Skeletal muscle tissue (tissue), 4 donors: Measurements from ENCODE around the gene PRPH2. TPM values are rescaled to one million over a fixed set of nuclear protein-coding genes. Genes with fewer than 3 reads are reported as not detected.
A peak's percentile ranks its signal among the peaks of the same experiment; 100 is the strongest.

Experiments used
- H3K27ac ChIP-seq: one replicate; pipeline ENCODE4 v1.7.0; 2013; ENCODE audit warnings: mild to moderate bottlenecking, low read depth, low read length, inconsistent platforms
- H3K27me3 ChIP-seq, 3 donors: one replicate each; pipeline ENCODE4 v1.7.0; 2013; ENCODE audit warnings: low read length in 3 of 3; ENCODE audit not compliant: control insufficient read depth in 3 of 3, insufficient read depth in 3 of 3
- H3K36me3 ChIP-seq, 3 donors: one replicate each; pipeline ENCODE4 v1.7.0; 2013; ENCODE audit warnings: low read length in 3 of 3; ENCODE audit not compliant: control insufficient read depth in 3 of 3, insufficient read depth in 3 of 3
- H3K4me1 ChIP-seq, 3 donors: one replicate each; pipeline ENCODE4 v1.7.0; 2013; ENCODE audit warnings: low read length in 3 of 3, mild to moderate bottlenecking in 3 of 3; ENCODE audit not compliant: control insufficient read depth in 3 of 3, insufficient read depth in 3 of 3
- H3K4me3 ChIP-seq, 3 donors: one replicate each; pipeline ENCODE4 v1.7.0; 2013; ENCODE audit warnings: low read length in 3 of 3
- H3K9ac ChIP-seq, 3 donors: one replicate each; pipeline ENCODE4 v1.7.0; 2013; ENCODE audit warnings: low read length in 3 of 3, mild to moderate bottlenecking in 3 of 3, moderate library complexity in 2 of 3, low read depth in 1 of 3
- H3K9me3 ChIP-seq, 3 donors: one replicate each; pipeline ENCODE4 v1.7.0; 2013; ENCODE audit warnings: low read length in 3 of 3; ENCODE audit not compliant: control insufficient read depth in 3 of 3
- total RNA-seq: library from RNA; depleted of rRNA; stranded (reverse); fragments of >200 nt; gene quantifications from one replicate; pipeline ENCODE4 v1.2.3, GENCODE V29; 2014
- donor health status: Osteomylitis.

The PRPH2 gene
- total RNA-seq, 1 donor from 2014 or later: 5.7 TPM

- Histone ChIP-seq H3K4me1 (peaks cover 15 to 21% (median 18%) of the 10 kb centered on the region in 3 donors), H3K27me3 (no peaks in the 10 kb centered on the region), H3K9me3 (no peaks in the 10 kb centered on the region), H3K4me3 (peak overlapping the region in 2 of 3 donors; percentile 77 to 81), H3K36me3 (peaks cover 0 to 3% (median 0%) of the 10 kb centered on the region in 3 donors), H3K27ac (peak overlapping the region; percentile 80), H3K9ac (peak overlapping the region in 2 of 3 donors; percentile 5 to 77)
These were observed 3.6 kb upstream of the PRPH2 start for GRCh38 chr6:42726026-42726425.

GRCh38 chr6:42724825-42725224 lies 2.4 kb upstream of the PRPH2 start:
- no peak overlapping the region for H3K27ac ChIP-seq

GRCh38 chr6:42720739-42721138 lies 1.7 kb downstream of the PRPH2 start:
- Histone ChIP-seq H3K4me1 (peaks cover 0 to 6% (median 4%) of the 10 kb centered on the region in 3 donors), H3K9me3 (no peaks in the 10 kb centered on the region), H3K27ac (no peak overlapping the region), H3K4me3 (no peak overlapping the region), H3K9ac (no peak overlapping the region), H3K27me3 (no peaks in the 10 kb centered on the region), H3K36me3 (peaks cover 0 to 3% (median 0%) of the 10 kb centered on the region in 3 donors)

More at GRCh38 chr6:42724825-42725224, 2.4 kb upstream of the PRPH2 start:
- Histone ChIP-seq H3K4me3 (no peak overlapping the region), H3K9me3 (no peaks in the 10 kb centered on the region), H3K4me1 (peaks cover 15 to 21% (median 18%) of the 10 kb centered on the region in 3 donors), H3K36me3 (peaks cover 0 to 3% (median 0%) of the 10 kb centered on the region in 3 donors), H3K9ac (no peak overlapping the region), H3K27me3 (no peaks in the 10 kb centered on the region)

DNA sequence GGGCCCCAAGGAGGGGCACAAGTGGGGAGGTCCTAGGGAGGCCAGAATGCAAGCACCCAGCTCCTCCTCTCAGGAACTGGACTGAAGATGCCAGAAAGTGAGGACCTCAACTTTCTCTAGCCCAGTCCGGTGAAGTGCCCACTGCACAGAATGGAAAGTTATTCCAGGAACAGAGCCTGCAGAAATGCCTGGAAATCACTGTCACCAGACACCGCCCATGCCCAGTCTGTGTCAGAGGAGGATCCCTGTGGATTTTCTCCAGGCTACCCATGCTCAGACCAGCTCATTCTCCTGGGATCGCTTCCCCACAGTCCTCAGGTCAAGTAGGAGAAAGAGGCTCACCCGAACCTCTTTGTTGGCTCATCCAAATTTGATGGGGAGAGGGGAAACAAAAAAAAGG lies 6.5 kb downstream of the PRPH2 start:
- peaks cover 0 to 2% (median 0%) of the 10 kb centered on the region in 3 donors for H3K4me1 ChIP-seq
- H3K27ac ChIP-seq: no peak overlapping the region
- H3K27me3 ChIP-seq: no peaks in the 10 kb centered on the region
- no peak overlapping the region for H3K4me3 ChIP-seq
- no peaks in the 10 kb centered on the region for H3K36me3 ChIP-seq
- H3K9ac ChIP-seq: no peak overlapping the region
- H3K9me3 ChIP-seq: peaks cover 0 to 9% (median 5%) of the 10 kb centered on the region in 3 donors

GRCh38 chr6:42714098-42714761 lies 8.2 kb downstream of the PRPH2 start:
- Histone ChIP-seq H3K9ac (no peak overlapping the region), H3K27ac (no peak overlapping the region), H3K4me1 (peaks cover 3 to 11% (median 5%) of the 10 kb centered on the region in 3 donors), H3K36me3 (no peaks in the 10 kb centered on the region), H3K9me3 (peaks cover 0 to 9% (median 5%) of the 10 kb centered on the region in 3 donors), H3K4me3 (no peak overlapping the region), H3K27me3 (no peaks in the 10 kb centered on the region)

DNA sequence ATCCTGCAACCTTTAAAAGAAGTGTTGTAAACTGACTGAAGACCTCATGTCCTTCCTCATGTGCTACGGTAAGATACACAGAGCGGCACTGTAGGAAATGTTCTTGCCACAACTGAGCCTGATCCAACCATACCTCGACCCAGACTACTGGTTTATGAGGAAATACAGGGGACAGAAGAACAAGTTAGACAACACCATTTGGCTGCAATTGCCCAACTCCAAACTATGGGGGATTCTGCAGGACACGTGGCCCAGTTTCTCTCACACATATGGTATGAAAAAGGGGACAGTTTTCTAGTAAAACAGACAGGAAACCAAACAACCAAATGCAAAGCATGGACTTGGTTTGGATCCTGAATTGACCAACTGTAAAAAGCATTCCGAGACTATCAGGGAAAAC lies 10.5 kb downstream of the PRPH2 start:
- Histone ChIP-seq H3K4me1 (peaks cover 3 to 9% (median 5%) of the 10 kb centered on the region in 3 donors), H3K27me3 (no peaks in the 10 kb centered on the region), H3K9me3 (peaks cover 0 to 9% (median 5%) of the 10 kb centered on the region in 3 donors), H3K36me3 (no peaks in the 10 kb centered on the region), H3K9ac (no peak overlapping the region), H3K4me3 (no peak overlapping the region), H3K27ac (no peak overlapping the region)

- Histone ChIP-seq H3K27ac (no peak overlapping the region), H3K4me1 (peaks cover 3 to 9% (median 5%) of the 10 kb centered on the region in 3 donors), H3K36me3 (no peaks in the 10 kb centered on the region), H3K27me3 (no peaks in the 10 kb centered on the region), H3K9me3 (peaks cover 0 to 9% (median 5%) of the 10 kb centered on the region in 3 donors), H3K9ac (peak overlapping the region in 1 of 3 donors; percentile 25), H3K4me3 (no peak overlapping the region)
These were observed 12.1 kb downstream of the PRPH2 start for GRCh38 chr6:42710316-42710715.

DNA sequence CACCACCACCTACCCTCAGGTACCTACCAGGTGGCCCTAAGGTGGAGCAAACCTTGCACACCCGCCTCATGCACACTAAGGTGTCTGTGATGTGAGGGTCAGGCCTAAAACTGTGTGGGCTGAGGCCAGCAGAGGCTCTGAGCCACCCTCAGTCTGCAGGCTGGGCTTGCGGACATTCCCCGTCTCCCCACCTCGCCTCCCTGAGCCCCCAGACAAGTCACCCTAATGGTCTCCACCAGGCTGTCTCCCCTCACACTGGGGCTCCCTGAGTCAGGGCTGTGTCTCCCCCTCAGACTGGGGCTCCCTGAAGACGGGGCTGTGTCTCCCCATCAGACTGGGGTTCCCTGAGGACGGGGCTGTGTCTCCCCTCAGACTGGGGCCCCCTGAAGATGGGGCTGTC lies 12.5 kb downstream of the PRPH2 start:
- Histone ChIP-seq H3K4me3 (no peak overlapping the region), H3K9me3 (peaks cover 0 to 9% (median 5%) of the 10 kb centered on the region in 3 donors), H3K36me3 (no peaks in the 10 kb centered on the region), H3K4me1 (peaks cover 4 to 11% (median 7%) of the 10 kb centered on the region in 3 donors), H3K27ac (no peak overlapping the region), H3K9ac (peak overlapping the region in 1 of 3 donors; percentile 25), H3K27me3 (no peaks in the 10 kb centered on the region)

GRCh38 chr6:42708096-42708495 lies 14.3 kb downstream of the PRPH2 start:
- Histone ChIP-seq H3K4me1 (peaks cover 11 to 18% (median 15%) of the 10 kb centered on the region in 3 donors), H3K27ac (no peak overlapping the region), H3K27me3 (no peaks in the 10 kb centered on the region), H3K9ac (no peak overlapping the region), H3K9me3 (peaks cover 0 to 9% (median 5%) of the 10 kb centered on the region in 3 donors), H3K36me3 (no peaks in the 10 kb centered on the region), H3K4me3 (no peak overlapping the region)

DNA sequence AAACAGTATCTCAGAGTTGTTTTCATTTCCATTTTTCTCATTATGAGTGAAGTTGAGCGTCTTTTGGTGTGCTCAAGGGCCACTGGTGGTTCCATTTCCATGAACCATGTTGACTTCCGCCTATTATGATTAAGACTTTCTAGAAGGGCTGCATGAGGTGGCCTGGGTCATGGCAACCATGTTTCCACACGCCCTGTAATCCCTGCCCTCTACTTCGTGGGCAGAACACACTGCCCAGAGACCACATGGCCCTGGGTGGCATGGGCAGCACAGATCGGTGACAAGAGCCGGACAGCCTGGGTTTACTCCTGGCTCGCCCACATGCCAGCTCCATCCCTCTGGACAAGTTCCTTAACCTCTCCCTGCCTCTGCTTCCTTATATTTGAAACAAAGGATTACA lies 14.8 kb downstream of the PRPH2 start:
- Histone ChIP-seq H3K36me3 (peaks cover 0 to 2% (median 0%) of the 10 kb centered on the region in 3 donors), H3K4me3 (no peak overlapping the region), H3K9ac (no peak overlapping the region), H3K27ac (no peak overlapping the region), H3K27me3 (no peaks in the 10 kb centered on the region), H3K4me1 (peaks cover 11 to 18% (median 15%) of the 10 kb centered on the region in 3 donors), H3K9me3 (peaks cover 0 to 9% (median 5%) of the 10 kb centered on the region in 3 donors)
